NCI-H345 treated with DMSO at 0.1 percent for 48 hours (cell line): ENCODE results near the gene COX18.

Experiments used
- DNase-seq: peaks from one replicate; lab custom pipeline; 2025; ENCODE audit not compliant: unreplicated experiment; lab: John Stamatoyannopoulos, UW

COX18 gene, protein sequence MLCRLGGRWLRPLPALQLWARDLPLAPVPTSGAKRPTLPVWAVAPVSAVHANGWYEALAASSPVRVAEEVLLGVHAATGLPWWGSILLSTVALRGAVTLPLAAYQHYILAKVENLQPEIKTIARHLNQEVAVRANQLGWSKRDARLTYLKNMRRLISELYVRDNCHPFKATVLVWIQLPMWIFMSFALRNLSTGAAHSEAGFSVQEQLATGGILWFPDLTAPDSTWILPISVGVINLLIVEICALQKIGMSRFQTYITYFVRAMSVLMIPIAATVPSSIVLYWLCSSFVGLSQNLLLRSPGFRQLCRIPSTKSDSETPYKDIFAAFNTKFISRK

GRCh38 chr4:73069338-73070073 lies at the start of gene COX18:
TSS of gene COX18 (minus strand) at chr4:73069716. CDS start at chr4:73069649, 67 bp downstream.
- DNase-seq: peak; percentile 93

GRCh38 chr4:73109493-73109892 lies 40.0 kb upstream of the COX18 start:
- DNase-seq: no peak

GRCh38 chr4:73104695-73105094 lies 35.2 kb upstream of the COX18 start:
- DNase-seq: no peak

DNA sequence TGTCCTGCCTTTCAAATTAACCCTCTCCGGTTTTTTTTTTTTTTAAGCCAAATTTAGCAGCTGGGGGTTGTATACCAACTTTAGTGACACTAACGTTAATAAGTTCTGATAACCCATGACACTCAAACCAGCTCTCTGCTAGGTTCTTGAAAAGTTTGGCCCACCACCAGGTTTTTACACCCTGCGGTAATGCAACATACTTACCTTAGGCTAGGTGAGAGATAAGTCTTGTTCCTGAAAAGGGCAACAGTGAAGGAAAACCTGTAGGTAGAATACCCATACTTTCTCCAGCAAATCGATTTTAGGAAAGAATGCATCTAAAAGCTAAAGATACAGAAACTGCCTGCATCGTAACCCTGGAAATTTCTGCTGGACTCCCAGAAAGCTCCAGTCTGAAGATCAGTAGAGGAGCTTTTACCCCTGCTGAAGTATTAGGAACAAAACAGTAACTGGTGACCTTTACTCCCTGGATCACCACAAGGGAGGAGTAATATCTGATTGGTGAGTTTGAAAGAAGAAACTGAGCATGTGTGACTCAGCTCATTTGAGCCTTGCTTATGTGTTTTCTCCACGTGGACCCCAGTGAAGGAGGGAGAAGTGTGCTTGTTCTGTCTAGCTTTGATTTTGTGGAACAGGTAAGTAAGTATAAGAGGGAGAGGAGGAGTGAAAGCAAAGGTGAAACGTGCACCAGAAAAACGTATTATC lies 34.4 kb upstream of the COX18 start:
- no peak for DNase-seq

GRCh38 chr4:73099143-73099542 lies 29.6 kb upstream of the COX18 start:
- DNase-seq: no peak

- no peak for DNase-seq
Observed at GRCh38 chr4:73098713-73099112, 29.2 kb upstream of the COX18 start.

- DNase-seq: no peak
Observed at GRCh38 chr4:73098016-73098415, 28.5 kb upstream of the COX18 start.

DNA sequence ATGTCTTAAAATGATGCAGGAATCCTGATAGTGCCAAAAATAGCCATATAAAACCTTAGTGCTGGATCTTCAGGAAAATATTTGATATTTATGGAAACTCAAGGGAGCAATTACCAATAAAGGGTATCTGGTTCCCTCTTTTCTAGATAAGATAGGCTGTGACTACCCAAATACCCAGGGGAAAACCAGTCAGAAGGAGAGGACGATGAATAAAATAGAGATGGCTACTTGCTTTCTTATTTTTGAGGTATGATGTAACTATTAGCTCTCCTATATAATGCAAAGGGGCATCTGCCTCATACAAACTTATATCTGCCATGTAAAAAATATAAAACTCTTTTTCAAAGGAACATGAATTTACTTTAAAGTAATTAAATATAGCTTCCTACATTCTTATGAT lies 23.4 kb upstream of the COX18 start:
- DNase-seq: no peak

DNA sequence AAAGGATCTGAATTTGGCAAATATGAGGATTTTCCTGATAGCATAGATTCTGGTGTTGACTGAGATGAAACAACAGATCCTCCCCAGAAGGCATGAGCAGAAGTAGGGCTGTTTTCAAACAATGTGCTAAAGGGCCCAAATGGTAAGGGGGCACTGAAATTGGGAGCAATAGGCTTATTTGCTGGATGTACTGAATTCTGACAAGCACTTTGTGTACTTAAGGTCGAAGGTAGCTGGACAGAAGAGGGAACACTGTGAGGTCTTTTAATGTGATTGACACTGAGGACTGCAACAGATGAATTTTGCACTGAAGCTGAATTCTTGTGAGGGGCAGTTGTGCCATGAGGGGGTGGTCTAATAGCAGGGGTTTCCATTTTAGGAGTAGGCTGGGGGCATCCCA lies 21.2 kb upstream of the COX18 start:
- DNase-seq: no peak

- no peak for DNase-seq
Observed at GRCh38 chr4:73087871-73088270, 18.4 kb upstream of the COX18 start.

DNA sequence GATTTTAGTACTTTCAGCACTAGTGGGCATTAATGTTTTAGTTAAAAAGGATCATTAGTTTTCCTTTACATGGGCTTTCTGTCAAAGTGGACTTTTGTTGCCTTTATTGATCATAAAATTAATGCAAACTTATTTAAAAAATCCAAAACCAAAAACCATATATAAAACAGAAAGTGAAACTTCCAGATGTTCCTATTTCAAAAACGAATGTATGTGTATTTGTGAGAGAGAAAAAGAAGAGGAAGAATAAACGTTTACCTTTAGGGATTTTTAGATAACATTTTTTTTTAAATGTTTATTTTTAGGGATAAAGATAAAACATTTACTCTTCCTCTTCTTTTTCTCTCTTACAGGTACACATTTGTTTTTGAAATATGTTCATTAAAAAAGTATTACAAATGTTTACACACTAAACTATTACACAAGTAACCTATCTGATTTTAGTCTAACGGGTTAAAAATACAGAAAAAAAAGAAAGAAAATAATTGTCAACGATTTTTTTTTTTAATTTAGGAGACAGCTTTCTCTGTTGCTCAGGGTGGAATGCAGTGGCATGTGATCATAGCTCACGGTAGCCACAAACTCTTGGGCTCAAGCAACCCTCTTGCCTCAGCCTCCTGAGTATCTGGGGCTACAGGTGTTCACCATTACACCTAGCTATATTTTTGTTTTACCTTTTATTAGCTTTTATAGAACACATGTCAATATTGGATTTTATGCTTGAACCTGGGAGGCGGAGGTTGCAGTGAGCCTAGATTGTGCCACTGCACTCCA lies 16.8 kb upstream of the COX18 start:
- no peak for DNase-seq

- DNase-seq: no peak
Observed at GRCh38 chr4:73080789-73081188, 11.3 kb upstream of the COX18 start.

DNA sequence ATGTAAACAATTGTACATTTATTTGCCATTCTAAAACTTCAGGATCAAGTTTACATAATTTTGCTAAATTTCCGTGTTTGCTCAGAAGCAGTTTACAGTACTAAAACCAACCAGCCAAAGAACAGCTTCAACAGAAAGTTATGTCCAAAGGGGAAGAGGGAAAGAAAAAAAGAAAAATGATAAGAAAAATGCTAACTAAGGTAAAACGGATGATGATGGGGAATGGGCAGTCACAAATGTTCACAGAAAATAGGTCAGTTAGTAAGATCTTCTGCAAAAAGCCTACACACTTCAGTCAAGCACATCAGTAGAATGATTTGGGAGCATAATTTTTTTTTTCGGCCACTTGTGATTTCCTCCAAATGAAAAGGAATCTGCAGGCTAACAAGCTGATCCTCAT lies 6.3 kb upstream of the COX18 start:
- DNase-seq: no peak

- no peak for DNase-seq
Observed at GRCh38 chr4:73070074-73070390, 516 bp upstream of the COX18 start.

- DNase-seq: no peak
Observed at GRCh38 chr4:73068491-73069337, 802 bp downstream of the COX18 start.

GRCh38 chr4:73067971-73068394 lies 1.5 kb downstream of the COX18 start:
- no peak for DNase-seq

- DNase-seq: no peak
Observed at GRCh38 chr4:73066928-73067327, 2.6 kb downstream of the COX18 start.

DNA sequence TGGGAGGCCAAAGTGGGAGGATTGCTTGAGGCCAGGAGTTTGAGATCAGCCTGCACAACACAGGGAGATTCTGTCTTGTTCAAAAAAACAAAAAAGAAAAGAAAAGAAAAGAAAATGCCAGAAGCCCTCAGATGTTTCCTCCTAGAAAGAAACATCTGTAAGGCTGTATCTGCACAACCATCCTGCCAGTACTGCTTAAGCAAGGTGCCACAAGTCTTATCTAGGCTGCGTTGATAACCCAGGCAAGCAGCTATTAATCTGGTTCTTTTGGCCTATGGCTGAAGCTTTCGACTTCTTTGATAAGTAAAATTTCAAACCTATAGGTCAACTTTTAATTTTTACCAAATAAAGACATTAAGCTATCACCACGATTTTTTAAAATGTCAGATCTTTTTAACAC lies 3.1 kb downstream of the COX18 start:
- no peak for DNase-seq

- DNase-seq: no peak
Observed at GRCh38 chr4:73064536-73064935, 5.0 kb downstream of the COX18 start.

- DNase-seq: no peak
Observed at GRCh38 chr4:73055241-73055897, 14.1 kb downstream of the COX18 start.
